ENCODE measurements around the gene MAPK11.

The MAPK11 gene

DNA sequence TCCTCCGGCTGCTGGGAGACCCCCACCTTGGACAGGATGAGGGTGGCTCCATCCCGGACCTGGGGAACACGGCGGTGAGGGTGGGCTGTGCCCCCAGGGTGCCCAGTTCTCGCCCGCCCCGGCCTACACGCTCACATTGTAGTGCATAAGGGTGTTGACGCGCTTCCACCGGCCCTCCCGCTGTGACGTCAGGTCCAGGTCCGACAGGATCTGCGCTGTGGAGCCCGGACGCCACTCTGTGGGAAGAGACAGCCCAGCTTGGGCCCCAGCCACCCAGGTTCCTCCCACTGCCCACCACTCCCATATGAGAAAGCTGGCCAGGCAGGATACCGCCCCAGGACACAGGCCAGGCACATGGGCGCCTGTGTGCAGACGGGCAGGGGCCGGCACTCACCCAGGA lies 8.3 kb upstream of the MAPK11 start:
- no peak for DNase-seq (ENCODE audit: extremely low spot score)
- TF ChIP-seq FOXK2 (IDR thresholded peaks at IDR 0.05): no peak
- no peak for TF ChIP-seq ZNF384 (IDR thresholded peaks at IDR 0.05)
- TF ChIP-seq HDGF (IDR thresholded peaks at IDR 0.05; ENCODE audit: borderline replicate concordance): no peak
- no peak for TF ChIP-seq CTBP1 (IDR thresholded peaks at IDR 0.05; ENCODE audit: borderline replicate concordance)
- no peak for TF ChIP-seq ELF4 (IDR thresholded peaks at IDR 0.05)
- no peak for TF ChIP-seq SP1 (IDR thresholded peaks at IDR 0.05)
- no peak for TF ChIP-seq L3MBTL2 (conservative IDR thresholded peaks at IDR 0.05)
- TF ChIP-seq SUZ12 (IDR thresholded peaks at IDR 0.05): no peak
- TF ChIP-seq BHLHE40 (IDR thresholded peaks at IDR 0.05; ENCODE audit: borderline replicate concordance): no peak
- TF ChIP-seq NFRKB (IDR thresholded peaks at IDR 0.05): no peak
- TF ChIP-seq, protein P1, sequence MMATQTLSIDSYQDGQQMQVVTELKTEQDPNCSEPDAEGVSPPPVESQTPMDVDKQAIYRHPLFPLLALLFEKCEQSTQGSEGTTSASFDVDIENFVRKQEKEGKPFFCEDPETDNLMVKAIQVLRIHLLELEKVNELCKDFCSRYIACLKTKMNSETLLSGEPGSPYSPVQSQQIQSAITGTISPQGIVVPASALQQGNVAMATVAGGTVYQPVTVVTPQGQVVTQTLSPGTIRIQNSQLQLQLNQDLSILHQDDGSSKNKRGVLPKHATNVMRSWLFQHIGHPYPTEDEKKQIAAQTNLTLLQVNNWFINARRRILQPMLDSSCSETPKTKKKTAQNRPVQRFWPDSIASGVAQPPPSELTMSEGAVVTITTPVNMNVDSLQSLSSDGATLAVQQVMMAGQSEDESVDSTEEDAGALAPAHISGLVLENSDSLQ (IDR thresholded peaks at IDR 0.05): no peak
- no peak for TF ChIP-seq ARNT (IDR thresholded peaks at IDR 0.05)
- ChIA-PET POLR2A (no interaction called here), CTCF (no interaction called here)

DNA sequence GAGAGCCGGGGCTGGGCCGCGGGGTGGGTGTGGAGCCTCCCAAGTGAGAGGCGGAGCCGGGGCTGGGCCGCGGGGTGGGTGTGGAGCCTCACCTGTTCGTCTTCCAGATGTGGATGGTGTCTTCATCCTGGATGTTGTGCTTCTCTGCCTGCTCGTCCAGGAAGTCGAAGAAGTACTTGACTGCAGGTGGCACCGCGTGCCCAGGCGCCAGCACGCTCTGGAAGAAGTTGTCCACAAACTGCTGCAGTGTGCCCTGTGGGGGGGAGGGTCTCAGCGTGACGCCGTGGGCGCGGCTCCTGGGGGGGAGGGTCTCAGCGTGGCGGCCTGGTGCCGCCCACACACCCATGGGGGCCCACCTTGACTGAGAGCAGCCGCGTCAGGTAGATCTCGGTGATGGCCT lies 7.6 kb upstream of the MAPK11 start:
- TF ChIP-seq BHLHE40 (IDR thresholded peaks at IDR 0.05; ENCODE audit: borderline replicate concordance): no peak
- no peak for TF ChIP-seq FOXM1 (IDR thresholded peaks at IDR 0.05; ENCODE audit: borderline replicate concordance)
- no peak for TF ChIP-seq FOXK2 (IDR thresholded peaks at IDR 0.05)
- TF ChIP-seq SUZ12 (IDR thresholded peaks at IDR 0.05): no peak
- ChIA-PET POLR2A (no interaction called here), CTCF (no interaction called here)

DNA sequence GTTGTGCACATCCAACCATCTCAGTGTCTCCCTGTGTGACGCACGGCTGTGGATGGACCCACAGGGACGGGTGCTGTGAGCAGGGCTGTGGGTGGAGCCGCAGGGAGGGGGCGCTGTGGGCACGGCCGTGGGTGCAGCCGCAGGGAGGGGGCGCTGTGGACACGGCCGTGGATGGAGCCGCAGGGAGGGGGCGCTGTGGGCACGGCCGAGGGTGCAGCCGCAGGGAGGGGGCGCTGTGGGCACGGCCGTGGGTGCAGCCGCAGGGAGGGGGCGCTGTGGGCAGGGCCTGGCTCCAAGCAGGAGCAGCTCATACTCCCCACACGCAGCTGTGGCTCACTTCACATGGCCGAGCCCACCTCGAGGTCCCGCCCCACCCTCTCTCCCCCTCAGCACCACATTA lies 6.0 kb upstream of the MAPK11 start:
- POLR2A ChIA-PET: no interaction called here
- CTCF ChIA-PET: interaction anchor here (0.6 to 0.7 kb wide), 2 partner anchors 44 to 56 kb away, joined by 3 read pairs; no protein-coding TSS in a partner anchor
- peak; percentile 28 for DNase-seq (ENCODE audit: extremely low spot score)
- TF ChIP-seq SP1 (IDR thresholded peaks at IDR 0.05) (no peak), SUZ12 (IDR thresholded peaks at IDR 0.05) (no peak), CTBP1 (IDR thresholded peaks at IDR 0.05; ENCODE audit: borderline replicate concordance) (no peak), FOXM1 (IDR thresholded peaks at IDR 0.05; ENCODE audit: borderline replicate concordance) (no peak), TARDBP (IDR thresholded peaks at IDR 0.05) (no peak), NFRKB (IDR thresholded peaks at IDR 0.05) (no peak), FOXA1 (IDR thresholded peaks at IDR 0.05) (no peak), ZNF384 (IDR thresholded peaks at IDR 0.05) (no peak), ELF4 (IDR thresholded peaks at IDR 0.05) (no peak), BHLHE40 (IDR thresholded peaks at IDR 0.05; ENCODE audit: borderline replicate concordance) (no peak), ARNT (IDR thresholded peaks at IDR 0.05) (no peak), FOXK2 (IDR thresholded peaks at IDR 0.05) (no peak), L3MBTL2 (conservative IDR thresholded peaks at IDR 0.05) (no peak), HDGF (IDR thresholded peaks at IDR 0.05; ENCODE audit: borderline replicate concordance) (no peak), LEF1 (IDR thresholded peaks at IDR 0.05; ENCODE audit: borderline replicate concordance) (no peak)
- TF ChIP-seq, protein P1 (IDR thresholded peaks at IDR 0.05): no peak

More for the DNA sequence above, 7.6 kb upstream of the MAPK11 start:
- DNase-seq (ENCODE audit: extremely low spot score): no peak

DNA sequence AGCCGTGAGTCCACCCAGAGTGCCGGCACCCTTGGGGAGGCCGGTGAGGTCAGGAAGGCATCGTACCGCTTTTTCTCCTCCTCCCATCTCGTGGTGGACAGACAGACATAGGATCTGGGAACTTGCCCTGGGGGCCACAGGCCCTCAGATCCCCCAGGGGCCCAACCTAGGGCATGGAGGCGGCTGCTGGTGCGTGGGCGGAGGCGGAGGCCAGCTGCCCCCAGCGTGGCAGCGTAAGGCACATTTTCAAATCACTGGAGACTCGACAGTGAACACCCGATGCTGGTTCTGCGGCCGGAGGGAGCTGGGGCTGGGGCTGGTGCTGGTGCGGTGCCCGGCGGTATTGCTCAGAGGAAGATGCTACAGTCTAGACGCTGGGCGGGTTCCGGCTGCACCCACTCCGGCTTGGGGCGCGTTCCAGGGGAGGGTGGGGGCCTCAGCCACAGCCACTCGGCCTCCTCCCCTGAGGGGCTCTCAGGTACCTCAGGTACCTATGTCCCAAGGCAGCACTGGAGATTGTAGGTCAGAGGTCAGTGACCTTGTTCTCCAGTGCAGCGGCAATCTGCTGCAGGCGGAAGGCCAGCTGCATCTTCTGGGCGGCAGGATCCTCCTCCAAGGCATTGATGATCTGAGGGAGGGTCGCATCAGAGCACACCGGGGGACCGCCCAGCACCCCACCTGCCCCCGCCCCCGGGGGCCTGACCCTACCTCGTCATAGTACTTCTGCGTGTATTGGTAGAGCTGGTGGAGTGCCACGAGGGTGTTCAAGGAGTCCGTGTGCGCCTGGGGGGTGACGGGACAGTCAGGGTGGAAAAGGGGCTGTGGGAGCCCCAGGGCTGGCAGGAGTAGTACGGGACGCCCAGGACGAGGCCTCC lies 5.2 kb upstream of the MAPK11 start:
- CTCF ChIA-PET: no interaction called here
- POLR2A ChIA-PET: no interaction called here
- no peak for DNase-seq (ENCODE audit: extremely low spot score)
- TF ChIP-seq LEF1 (IDR thresholded peaks at IDR 0.05; ENCODE audit: borderline replicate concordance) (no peak), SUZ12 (IDR thresholded peaks at IDR 0.05) (no peak), SP1 (IDR thresholded peaks at IDR 0.05) (no peak), BHLHE40 (IDR thresholded peaks at IDR 0.05; ENCODE audit: borderline replicate concordance) (no peak), TARDBP (IDR thresholded peaks at IDR 0.05) (no peak), HDGF (IDR thresholded peaks at IDR 0.05; ENCODE audit: borderline replicate concordance) (no peak), ELF4 (IDR thresholded peaks at IDR 0.05) (no peak), FOXA1 (IDR thresholded peaks at IDR 0.05) (no peak), NFRKB (IDR thresholded peaks at IDR 0.05) (no peak), CTBP1 (IDR thresholded peaks at IDR 0.05; ENCODE audit: borderline replicate concordance) (no peak), FOXM1 (IDR thresholded peaks at IDR 0.05; ENCODE audit: borderline replicate concordance) (no peak), ZNF384 (IDR thresholded peaks at IDR 0.05) (no peak), ARNT (IDR thresholded peaks at IDR 0.05) (no peak)
- TF ChIP-seq, protein P1 (IDR thresholded peaks at IDR 0.05): no peak

DNA sequence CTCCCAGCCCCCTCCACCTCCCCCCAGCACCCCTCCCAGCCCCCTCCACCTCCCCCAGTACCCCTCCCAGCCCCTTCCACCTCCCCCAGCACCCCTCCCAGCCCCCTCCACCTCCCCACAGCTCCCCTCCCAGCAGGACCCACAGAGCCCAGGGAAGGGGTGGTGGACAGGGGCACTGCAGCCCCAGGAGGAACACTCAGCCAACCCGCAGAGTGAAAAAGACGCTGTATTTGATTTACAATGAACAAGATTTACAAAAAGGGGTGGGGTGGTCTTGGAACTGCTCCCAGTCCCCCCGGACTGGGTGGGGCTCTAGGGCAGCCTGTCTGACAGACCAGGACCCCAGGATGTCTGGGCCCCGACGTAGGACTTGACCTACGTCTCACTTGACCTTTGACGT lies 4.6 kb upstream of the MAPK11 start:
- TF ChIP-seq HDGF (IDR thresholded peaks at IDR 0.05; ENCODE audit: borderline replicate concordance): no peak
- TF ChIP-seq TARDBP (IDR thresholded peaks at IDR 0.05): no peak
- TF ChIP-seq CTBP1 (IDR thresholded peaks at IDR 0.05; ENCODE audit: borderline replicate concordance): no peak
- TF ChIP-seq FOXA1 (IDR thresholded peaks at IDR 0.05): no peak
- TF ChIP-seq NFRKB (IDR thresholded peaks at IDR 0.05): no peak
- no peak for TF ChIP-seq ARNT (IDR thresholded peaks at IDR 0.05)
- TF ChIP-seq L3MBTL2 (conservative IDR thresholded peaks at IDR 0.05): no peak
- no peak for TF ChIP-seq LEF1 (IDR thresholded peaks at IDR 0.05; ENCODE audit: borderline replicate concordance)
- TF ChIP-seq, protein P1 (IDR thresholded peaks at IDR 0.05): no peak
- no peak for TF ChIP-seq BHLHE40 (IDR thresholded peaks at IDR 0.05; ENCODE audit: borderline replicate concordance)
- no peak for TF ChIP-seq FOXK2 (IDR thresholded peaks at IDR 0.05)
- no peak for TF ChIP-seq ZNF384 (IDR thresholded peaks at IDR 0.05)
- DNase-seq (ENCODE audit: extremely low spot score): no peak
- POLR2A ChIA-PET: no interaction called here
- CTCF ChIA-PET: no interaction called here

All from HEK293T (cell line).